ENCODE data around the gene ZNF420. TPM values are rescaled to one million over a fixed set of nuclear protein-coding genes. Genes with fewer than 3 reads are reported as not detected.

Gene ZNF420
- 1.7 and 1.9 TPM in 2 replicates for polyA plus RNA-seq (2012; rRNA removed)
- polyA plus RNA-seq (2012; cell fraction: cytosol; rRNA removed): 2.9 and 3.3 TPM in 2 replicates
- 2.6 TPM in 2 replicates for polyA plus RNA-seq (2012; cell fraction: nucleus; rRNA removed)

DNA sequence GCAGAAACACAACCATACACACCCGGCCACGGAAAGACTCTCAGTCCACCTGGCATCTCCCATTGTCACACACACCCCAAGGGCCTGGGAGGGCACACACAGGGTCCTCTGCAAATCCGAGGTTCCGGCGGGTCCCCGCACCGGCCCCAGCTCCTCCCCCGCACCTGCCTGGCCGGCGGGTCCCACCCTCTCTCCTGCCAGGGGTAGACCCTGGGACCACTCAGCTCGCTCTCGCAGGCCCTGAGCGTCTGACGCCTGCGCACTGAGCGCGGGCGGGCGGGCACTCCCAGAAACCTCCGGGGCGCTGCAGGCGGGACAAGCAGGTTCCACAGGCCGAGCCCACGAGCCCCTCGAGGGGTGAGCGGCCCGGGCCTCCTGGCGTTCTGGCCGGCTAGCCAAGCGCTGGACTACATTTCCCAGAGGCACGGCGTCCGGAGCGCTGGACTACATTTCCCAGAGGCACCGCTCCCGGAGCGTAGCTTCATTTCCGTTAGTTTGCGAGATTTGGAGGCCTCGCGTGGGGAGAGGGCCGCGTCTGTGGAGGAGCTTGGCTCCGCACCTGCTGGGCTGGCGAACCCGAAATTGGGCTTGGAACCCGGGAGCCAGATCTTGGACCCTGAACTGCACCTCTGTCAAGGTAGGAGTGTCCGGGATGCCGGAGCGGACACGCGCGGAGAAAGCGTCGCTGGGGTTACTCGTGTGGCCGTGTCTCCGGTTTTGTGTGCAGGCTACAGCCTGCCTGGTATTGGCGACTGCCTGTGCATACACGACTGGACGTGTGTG, at the start of gene ZNF420:
Gene ZNF420, plus strand, starts transcription at position 500 of the 783 bp plus-strand sequence. CDS start 10,686 bp downstream, outside the sequence.
- POLR2A ChIA-PET: interaction anchor here (0.6 to 1.7 kb wide), 7 partner anchors 94 to 863 kb away, joined by 3 to 5 read pairs (median 3); partner anchors contain the start of genes ZNF383, ZNF540, ZNF569 and ZNF570
- Histone ChIP-seq H3K9ac (peak within 1 kb of the TSS; percentile 62), H3K4me3 (ENCODE audit: low read depth in 2 of 2, low read length in 1 of 2) (peak within 1 kb of the TSS; percentile 81 to 87), H3K27ac (ENCODE audit: low read depth in 2 of 2, low read length in 1 of 2) (peak within 1 kb of the TSS; percentile 30 to 79; a peak in 3 of 4 replicates), H3K9me2 (no peaks in the 10 kb centered on the region), H3K79me2 (ENCODE audit: insufficient read depth) (peaks cover 44% of the 10 kb centered on the region), H3K9me3 (peaks cover 8% of the 10 kb centered on the region; the same call in 1 of the 2 replicates), H3F3A (replicated peaks; ENCODE audit: insufficient read depth) (peaks cover 3% of the 10 kb centered on the region), H3K27me3 (ENCODE audit: insufficient read depth) (no peaks in the 10 kb centered on the region), H3K4me2 (peak within 1 kb of the TSS; percentile 81), H4K20me1 (ENCODE audit: insufficient read depth) (no peaks in the 10 kb centered on the region), H2AFZ (ENCODE audit: low read depth) (peak within 1 kb of the TSS; percentile 91), H3K36me3 (replicated peaks in 1 of 2; ENCODE audit: control insufficient read depth in 1 of 2, insufficient read depth in 2 of 2, low read length in 1 of 2) (peaks cover 0 to 14% of the 10 kb centered on the region in 2 experiments), H3K4me1 (ENCODE audit: control insufficient read depth in 1 of 2, insufficient read depth in 2 of 2, low read depth in 1 of 2, low read length in 1 of 2) (peaks cover 0 to 5% of the 10 kb centered on the region in 2 experiments; a peak in 2 of 4 replicates)
- peak; percentile 94 for DNase-seq
- 0% methylated on average over 34 of the region's 61 CpGs for WGBS (ENCODE audit: low lambda C conversion rate)
- CTCF ChIA-PET: interaction anchor here (1.3 to 1.4 kb wide), 2 partner anchors 9 to 105 kb away, joined by 3 to 6 read pairs; no protein-coding TSS in a partner anchor
- TF ChIP-seq GATA2 (CRISPR knock-in tag; IDR thresholded peaks at IDR 0.05): no peak
- TF ChIP-seq FOXM1 (IDR thresholded peaks at IDR 0.05; ENCODE audit: low read depth): no peak
- TF ChIP-seq, protein P1, sequence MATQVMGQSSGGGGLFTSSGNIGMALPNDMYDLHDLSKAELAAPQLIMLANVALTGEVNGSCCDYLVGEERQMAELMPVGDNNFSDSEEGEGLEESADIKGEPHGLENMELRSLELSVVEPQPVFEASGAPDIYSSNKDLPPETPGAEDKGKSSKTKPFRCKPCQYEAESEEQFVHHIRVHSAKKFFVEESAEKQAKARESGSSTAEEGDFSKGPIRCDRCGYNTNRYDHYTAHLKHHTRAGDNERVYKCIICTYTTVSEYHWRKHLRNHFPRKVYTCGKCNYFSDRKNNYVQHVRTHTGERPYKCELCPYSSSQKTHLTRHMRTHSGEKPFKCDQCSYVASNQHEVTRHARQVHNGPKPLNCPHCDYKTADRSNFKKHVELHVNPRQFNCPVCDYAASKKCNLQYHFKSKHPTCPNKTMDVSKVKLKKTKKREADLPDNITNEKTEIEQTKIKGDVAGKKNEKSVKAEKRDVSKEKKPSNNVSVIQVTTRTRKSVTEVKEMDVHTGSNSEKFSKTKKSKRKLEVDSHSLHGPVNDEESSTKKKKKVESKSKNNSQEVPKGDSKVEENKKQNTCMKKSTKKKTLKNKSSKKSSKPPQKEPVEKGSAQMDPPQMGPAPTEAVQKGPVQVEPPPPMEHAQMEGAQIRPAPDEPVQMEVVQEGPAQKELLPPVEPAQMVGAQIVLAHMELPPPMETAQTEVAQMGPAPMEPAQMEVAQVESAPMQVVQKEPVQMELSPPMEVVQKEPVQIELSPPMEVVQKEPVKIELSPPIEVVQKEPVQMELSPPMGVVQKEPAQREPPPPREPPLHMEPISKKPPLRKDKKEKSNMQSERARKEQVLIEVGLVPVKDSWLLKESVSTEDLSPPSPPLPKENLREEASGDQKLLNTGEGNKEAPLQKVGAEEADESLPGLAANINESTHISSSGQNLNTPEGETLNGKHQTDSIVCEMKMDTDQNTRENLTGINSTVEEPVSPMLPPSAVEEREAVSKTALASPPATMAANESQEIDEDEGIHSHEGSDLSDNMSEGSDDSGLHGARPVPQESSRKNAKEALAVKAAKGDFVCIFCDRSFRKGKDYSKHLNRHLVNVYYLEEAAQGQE (IDR thresholded peaks at IDR 0.05; ENCODE audit: low read depth, low read length): no peak
- TF ChIP-seq, protein P2, sequence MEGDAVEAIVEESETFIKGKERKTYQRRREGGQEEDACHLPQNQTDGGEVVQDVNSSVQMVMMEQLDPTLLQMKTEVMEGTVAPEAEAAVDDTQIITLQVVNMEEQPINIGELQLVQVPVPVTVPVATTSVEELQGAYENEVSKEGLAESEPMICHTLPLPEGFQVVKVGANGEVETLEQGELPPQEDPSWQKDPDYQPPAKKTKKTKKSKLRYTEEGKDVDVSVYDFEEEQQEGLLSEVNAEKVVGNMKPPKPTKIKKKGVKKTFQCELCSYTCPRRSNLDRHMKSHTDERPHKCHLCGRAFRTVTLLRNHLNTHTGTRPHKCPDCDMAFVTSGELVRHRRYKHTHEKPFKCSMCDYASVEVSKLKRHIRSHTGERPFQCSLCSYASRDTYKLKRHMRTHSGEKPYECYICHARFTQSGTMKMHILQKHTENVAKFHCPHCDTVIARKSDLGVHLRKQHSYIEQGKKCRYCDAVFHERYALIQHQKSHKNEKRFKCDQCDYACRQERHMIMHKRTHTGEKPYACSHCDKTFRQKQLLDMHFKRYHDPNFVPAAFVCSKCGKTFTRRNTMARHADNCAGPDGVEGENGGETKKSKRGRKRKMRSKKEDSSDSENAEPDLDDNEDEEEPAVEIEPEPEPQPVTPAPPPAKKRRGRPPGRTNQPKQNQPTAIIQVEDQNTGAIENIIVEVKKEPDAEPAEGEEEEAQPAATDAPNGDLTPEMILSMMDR (IDR thresholded peaks at IDR 0.05): no peak
- TF ChIP-seq RAD21 (IDR thresholded peaks at IDR 0.05; ENCODE audit: low read length): no peak
- TF ChIP-seq PBX3 (IDR thresholded peaks at IDR 0.05): no peak
- no peak for TF ChIP-seq RXRA (IDR thresholded peaks at IDR 0.05; ENCODE audit: borderline replicate concordance, low read depth)
- TF ChIP-seq ELF1 (IDR thresholded peaks at IDR 0.05): peak; percentile 81
- TF ChIP-seq JUND (IDR thresholded peaks at IDR 0.05): no peak
- TF ChIP-seq RCOR1 (IDR thresholded peaks at IDR 0.05; ENCODE audit: low read length): peak; percentile 40; the same call in 1 of the 2 replicates
- no peak for TF ChIP-seq USF2 (IDR thresholded peaks at IDR 0.05; ENCODE audit: borderline replicate concordance, low read depth, low read length)
- no peak for TF ChIP-seq EZH2phosphoT487 (IDR thresholded peaks at IDR 0.05; ENCODE audit: borderline replicate concordance, low read depth)
- TF ChIP-seq TCF12 (IDR thresholded peaks at IDR 0.05): no peak; the same call in 1 of the 2 replicates
- TF ChIP-seq NRF1 (IDR thresholded peaks at IDR 0.05; ENCODE audit: low read depth, low read length): peak; percentile 86
- peak; percentile 64 for TF ChIP-seq MXI1 (IDR thresholded peaks at IDR 0.05; ENCODE audit: low read depth, low read length)
- no peak for TF ChIP-seq SMC3 (IDR thresholded peaks at IDR 0.05; ENCODE audit: low read depth, low read length)
- peak; percentile 51 for TF ChIP-seq TAF1 (IDR thresholded peaks at IDR 0.05; ENCODE audit: borderline replicate concordance, low read depth, low read length)
- peak; percentile 86 for TF ChIP-seq GABPA (IDR thresholded peaks at IDR 0.05; ENCODE audit: low read depth)
- no peak for TF ChIP-seq IRF3 (IDR thresholded peaks at IDR 0.05; ENCODE audit: low read depth, low read length)
- TF ChIP-seq RFX5 (IDR thresholded peaks at IDR 0.05; ENCODE audit: low read length): no peak
- TF ChIP-seq TEAD4 (IDR thresholded peaks at IDR 0.05; ENCODE audit: borderline replicate concordance, insufficient read depth): no peak
- peak; percentile 99 for TF ChIP-seq CHD2 (IDR thresholded peaks at IDR 0.05; ENCODE audit: low read length, partially characterized antibody)
- TF ChIP-seq MEF2A (IDR thresholded peaks at IDR 0.05; ENCODE audit: borderline replicate concordance, low read depth): no peak
- no peak for TF ChIP-seq FOXJ3 (CRISPR knock-in tag; IDR thresholded peaks at IDR 0.05)
